ENCODE measurements around the gene MAB21L2. TPM values are rescaled to one million over a fixed set of nuclear protein-coding genes. Genes with fewer than 3 reads are reported as not detected.
"Not testable (repeated sequence)": the region's sequence is repeated elsewhere in the genome, so short reads cannot be mapped to it uniquely, and the experiment has no call there.

The MAB21L2 gene
- polyA plus RNA-seq, 3 donors from 2014 or later: not detected

DNA sequence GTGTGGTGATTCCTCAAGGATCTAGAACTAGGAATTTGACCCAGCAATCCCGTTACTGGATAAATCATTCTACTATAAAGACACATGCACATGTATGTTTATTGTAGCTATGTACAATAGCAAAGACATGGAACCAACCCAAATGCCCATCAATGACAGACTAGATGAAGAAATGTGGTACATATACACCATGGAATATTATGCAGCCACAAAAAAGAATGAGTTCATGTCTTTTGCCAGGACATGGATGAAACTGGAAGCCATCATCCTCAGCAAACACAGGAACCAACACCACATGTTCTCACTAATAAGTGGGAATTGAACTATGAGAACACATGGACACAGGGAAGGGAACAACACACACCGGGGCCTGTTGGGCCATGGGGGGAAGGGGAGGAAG lies 17.0 kb upstream of the MAB21L2 start:
- not testable (repeated sequence) for H3K4me3 Mint-ChIP-seq, H3K4me1 Mint-ChIP-seq

DNA sequence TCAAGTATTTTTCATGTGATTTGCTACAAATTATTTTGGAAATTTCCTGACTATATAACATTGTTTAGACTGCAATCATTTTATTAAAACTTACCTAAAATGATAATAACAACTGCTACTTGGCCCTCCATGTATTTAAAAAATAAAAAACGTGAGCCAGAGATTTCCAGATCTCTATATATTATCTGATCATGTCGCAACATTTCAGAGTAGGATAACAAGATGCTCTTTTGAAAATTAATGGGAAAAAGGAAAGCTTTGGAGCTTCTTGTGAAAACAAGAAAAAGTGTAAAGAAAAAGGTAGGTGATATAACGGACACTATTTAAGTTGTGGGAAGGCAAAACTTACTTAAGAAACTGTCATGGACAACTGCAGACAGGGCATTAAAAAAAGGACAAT lies 14.9 kb upstream of the MAB21L2 start:
- H3K9me3 Mint-ChIP-seq: no peaks in the 10 kb centered on the region
- no peak overlapping the region for H3K27ac Mint-ChIP-seq
- peaks cover under 1 to 9% of the 10 kb centered on the region in 2 donors for H3K4me1 Mint-ChIP-seq
- H3K36me3 Mint-ChIP-seq: peaks cover 13 to 20% (median 14%) of the 10 kb centered on the region in 3 donors
- peaks cover 0 to 4% (median 0%) of the 10 kb centered on the region in 3 donors for H3K27me3 Mint-ChIP-seq (ENCODE audit: low read depth in 3 of 3)
- DNase-seq: no peak
- no peak overlapping the region for H3K4me3 Mint-ChIP-seq

More for the DNA sequence above, 17.0 kb upstream of the MAB21L2 start:
- DNase-seq; H3K27me3 Mint-ChIP-seq (ENCODE audit: low read depth in 3 of 3); H3K27ac Mint-ChIP-seq; H3K9me3 Mint-ChIP-seq: not testable (repeated sequence)
- H3K36me3 Mint-ChIP-seq: peaks cover 13 to 20% (median 14%) of the 10 kb centered on the region in 3 donors

GRCh38 chr4:150569384-150569987 lies 12.5 kb upstream of the MAB21L2 start:
- no peak for DNase-seq
- Mint-ChIP-seq H3K27ac (no peak overlapping the region), H3K4me1 (peaks cover 17 to 32% of the 10 kb centered on the region in 2 donors), H3K4me3 (no peak overlapping the region), H3K27me3 (ENCODE audit: low read depth in 3 of 3) (peaks cover 0 to 4% (median 0%) of the 10 kb centered on the region in 3 donors), H3K9me3 (no peaks in the 10 kb centered on the region), H3K36me3 (peaks cover 7 to 19% (median 9%) of the 10 kb centered on the region in 3 donors)

- no peak overlapping the region for H3K27ac Mint-ChIP-seq
- H3K27me3 Mint-ChIP-seq (ENCODE audit: low read depth in 3 of 3): peaks cover 0 to 4% (median 0%) of the 10 kb centered on the region in 3 donors
- no peak overlapping the region for H3K4me3 Mint-ChIP-seq
- peaks cover 19 to 38% of the 10 kb centered on the region in 2 donors for H3K4me1 Mint-ChIP-seq
- H3K9me3 Mint-ChIP-seq: no peaks in the 10 kb centered on the region
- H3K36me3 Mint-ChIP-seq: peaks cover under 1 to 13% (median 4%) of the 10 kb centered on the region in 3 donors
- no peak for DNase-seq
Measured at GRCh38 chr4:150569998-150570535, 11.9 kb upstream of the MAB21L2 start.

GRCh38 chr4:150570862-150571261 lies 11.1 kb upstream of the MAB21L2 start:
- Mint-ChIP-seq H3K36me3 (peaks cover 0 to 7% (median 3%) of the 10 kb centered on the region in 3 donors), H3K9me3 (no peaks in the 10 kb centered on the region), H3K4me1 (peaks cover 19 to 41% of the 10 kb centered on the region in 2 donors), H3K27me3 (ENCODE audit: low read depth in 3 of 3) (peaks cover 0 to 4% (median 0%) of the 10 kb centered on the region in 3 donors), H3K4me3 (no peak overlapping the region), H3K27ac (no peak overlapping the region)
- no peak for DNase-seq

GRCh38 chr4:150572704-150573504 lies 9.0 kb upstream of the MAB21L2 start:
- H3K36me3 Mint-ChIP-seq: peaks cover 0 to 3% (median 3%) of the 10 kb centered on the region in 3 donors
- DNase-seq: peak; percentile 17 to 27 (median 22)
- H3K27me3 Mint-ChIP-seq (ENCODE audit: low read depth in 3 of 3): no peaks in the 10 kb centered on the region
- peak overlapping the region; percentile 61 to 83 (median 69) for H3K4me3 Mint-ChIP-seq
- peaks cover 19 to 41% of the 10 kb centered on the region in 2 donors for H3K4me1 Mint-ChIP-seq
- H3K9me3 Mint-ChIP-seq: no peaks in the 10 kb centered on the region
- peak overlapping the region; percentile 83 to 95 (median 87) for H3K27ac Mint-ChIP-seq

GRCh38 chr4:150573534-150573933 lies 8.4 kb upstream of the MAB21L2 start:
- H3K4me1 Mint-ChIP-seq: peaks cover 19 to 41% of the 10 kb centered on the region in 2 donors
- H3K27me3 Mint-ChIP-seq (ENCODE audit: low read depth in 3 of 3): no peaks in the 10 kb centered on the region
- DNase-seq: peak in 2 of 3 donors; percentile 9 to 12
- no peaks in the 10 kb centered on the region for H3K9me3 Mint-ChIP-seq
- peaks cover 0 to 3% (median 3%) of the 10 kb centered on the region in 3 donors for H3K36me3 Mint-ChIP-seq
- peak overlapping the region; percentile 83 to 95 (median 87) for H3K27ac Mint-ChIP-seq
- H3K4me3 Mint-ChIP-seq: peak overlapping the region; percentile 61 to 83 (median 69)

GRCh38 chr4:150574678-150575077 lies 7.3 kb upstream of the MAB21L2 start:
- DNase-seq: no peak
- H3K27me3 Mint-ChIP-seq (ENCODE audit: low read depth in 3 of 3): no peaks in the 10 kb centered on the region
- H3K36me3 Mint-ChIP-seq: peaks cover 7 to 11% (median 11%) of the 10 kb centered on the region in 3 donors
- no peaks in the 10 kb centered on the region for H3K9me3 Mint-ChIP-seq
- H3K4me3 Mint-ChIP-seq: no peak overlapping the region
- peak overlapping the region in 2 of 6 donors; percentile 7 to 13 for H3K27ac Mint-ChIP-seq
- H3K4me1 Mint-ChIP-seq: peaks cover 19 to 48% of the 10 kb centered on the region in 2 donors

DNA sequence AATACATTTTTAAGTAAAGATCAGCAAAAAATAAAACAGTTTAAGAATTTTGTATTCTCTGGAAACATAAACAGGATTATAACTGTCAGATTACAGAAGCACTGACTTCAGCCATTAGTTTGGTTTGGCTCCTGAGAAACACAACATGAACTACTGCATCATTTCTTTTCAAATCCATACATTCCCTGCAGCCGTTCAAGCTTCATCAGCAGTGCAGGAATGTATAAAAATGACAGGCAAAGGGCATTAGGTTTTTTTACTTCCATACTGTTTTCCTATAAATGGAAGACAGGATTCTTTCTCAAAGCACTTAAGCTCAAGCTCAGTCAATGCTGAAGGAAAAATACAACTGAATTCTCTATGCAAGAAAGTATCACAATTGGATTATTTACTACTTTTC lies 4.2 kb upstream of the MAB21L2 start:
- H3K27ac Mint-ChIP-seq: no peak overlapping the region
- no peaks in the 10 kb centered on the region for H3K9me3 Mint-ChIP-seq
- no peaks in the 10 kb centered on the region for H3K27me3 Mint-ChIP-seq (ENCODE audit: low read depth in 3 of 3)
- peaks cover 26 to 29% (median 28%) of the 10 kb centered on the region in 3 donors for H3K36me3 Mint-ChIP-seq
- peaks cover 12 to 32% of the 10 kb centered on the region in 2 donors for H3K4me1 Mint-ChIP-seq
- no peak overlapping the region for H3K4me3 Mint-ChIP-seq
- no peak for DNase-seq

DNA sequence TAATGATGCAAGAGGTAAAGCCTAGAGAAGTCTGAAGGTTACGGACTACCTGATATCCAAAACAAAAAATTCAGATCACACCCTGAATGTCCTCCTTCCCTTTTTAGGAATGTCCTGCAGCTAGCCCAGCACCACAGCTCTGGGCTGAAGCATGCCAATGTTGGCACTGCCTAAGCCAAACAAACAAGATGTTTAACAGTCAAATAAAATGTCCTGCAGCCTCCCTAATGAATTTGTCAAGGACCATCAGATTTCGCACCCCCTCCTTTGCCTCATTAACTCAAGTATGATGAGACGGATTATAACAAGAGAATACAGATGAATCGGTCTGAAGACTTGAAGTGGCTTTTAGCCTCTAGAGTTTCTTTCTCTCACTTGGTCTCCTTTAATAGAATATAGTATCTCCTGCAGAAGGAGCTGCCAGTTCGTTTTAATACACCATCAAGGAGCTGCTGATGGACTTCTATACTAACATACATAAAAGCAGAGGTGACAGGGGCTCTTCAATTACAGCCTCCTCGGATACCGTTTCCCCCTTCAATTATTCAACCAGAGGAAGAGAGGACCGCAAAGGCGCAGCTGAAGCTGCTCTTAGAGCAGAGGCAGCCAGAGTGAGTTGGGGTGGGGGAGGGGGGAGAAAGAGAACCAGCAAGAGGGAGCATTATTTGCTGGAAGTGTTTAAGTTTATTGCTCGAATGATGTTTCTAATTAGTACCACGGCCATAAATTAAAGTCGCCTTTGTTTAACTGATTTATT lies 3.0 kb upstream of the MAB21L2 start:
- Mint-ChIP-seq H3K4me1 (peaks cover 2 to 20% of the 10 kb centered on the region in 2 donors), H3K36me3 (peaks cover 30 to 36% (median 35%) of the 10 kb centered on the region in 3 donors), H3K9me3 (no peaks in the 10 kb centered on the region), H3K27me3 (ENCODE audit: low read depth in 3 of 3) (no peaks in the 10 kb centered on the region), H3K27ac (no peak overlapping the region), H3K4me3 (no peak overlapping the region)
- DNase-seq: no peak

DNA sequence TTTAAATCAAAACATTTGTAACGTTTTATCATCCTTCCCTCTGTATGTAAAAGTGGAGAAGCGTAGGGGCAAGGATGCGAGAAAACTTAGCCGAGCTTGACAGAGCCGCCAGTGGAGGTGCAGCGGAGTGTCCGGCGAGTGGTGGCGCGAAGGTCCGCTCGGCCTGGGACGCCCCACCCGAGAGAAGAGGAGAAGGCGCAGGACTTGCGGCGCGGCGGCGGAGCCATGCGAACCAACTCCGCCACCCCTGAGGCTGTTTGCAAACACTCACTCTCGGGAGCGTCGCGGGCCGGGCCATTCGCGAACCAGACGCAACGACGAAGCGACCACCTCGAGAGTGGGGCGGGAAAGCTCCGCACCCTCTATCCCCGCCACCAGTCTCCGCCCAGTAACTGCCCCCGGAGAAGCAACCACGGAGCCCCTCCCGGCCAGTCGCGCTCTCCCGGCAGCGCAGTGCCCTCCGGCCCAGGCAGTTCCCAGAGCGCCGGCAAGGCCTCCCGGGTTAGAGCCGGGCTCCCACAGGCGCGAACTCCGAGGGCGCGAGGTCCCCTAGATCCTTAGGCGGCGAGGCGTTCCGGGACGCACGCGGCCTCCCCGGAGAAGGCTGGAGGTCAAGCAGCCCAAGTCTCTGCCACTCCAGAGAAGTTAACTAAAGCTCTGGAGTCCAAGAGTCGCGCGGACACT lies 2.3 kb upstream of the MAB21L2 start:
- H3K4me1 Mint-ChIP-seq: peaks cover 2 to 13% of the 10 kb centered on the region in 2 donors
- H3K27ac Mint-ChIP-seq: no peak overlapping the region
- H3K9me3 Mint-ChIP-seq: no peaks in the 10 kb centered on the region
- DNase-seq: no peak
- H3K27me3 Mint-ChIP-seq (ENCODE audit: low read depth in 3 of 3): no peaks in the 10 kb centered on the region
- H3K36me3 Mint-ChIP-seq: peaks cover 33 to 39% (median 37%) of the 10 kb centered on the region in 3 donors
- H3K4me3 Mint-ChIP-seq: no peak overlapping the region

- Mint-ChIP-seq H3K27ac (no peak overlapping the region), H3K9me3 (no peaks in the 10 kb centered on the region), H3K27me3 (ENCODE audit: low read depth in 3 of 3) (no peaks in the 10 kb centered on the region), H3K36me3 (peaks cover 33 to 39% (median 37%) of the 10 kb centered on the region in 3 donors), H3K4me1 (peaks cover 0 to 7% of the 10 kb centered on the region in 2 donors), H3K4me3 (no peak overlapping the region)
- DNase-seq: no peak
Measured at GRCh38 chr4:150580306-150580705, 1.6 kb upstream of the MAB21L2 start.

GRCh38 chr4:150581056-150581605 lies 820 bp upstream of the MAB21L2 start:
- no peak overlapping the region for H3K4me3 Mint-ChIP-seq

More at GRCh38 chr4:150581056-150581605, 820 bp upstream of the MAB21L2 start:
- H3K27ac Mint-ChIP-seq: peak overlapping the region in 1 of 6 donors; percentile 10
- peaks cover 0 to 6% of the 10 kb centered on the region in 2 donors for H3K4me1 Mint-ChIP-seq
- DNase-seq: no peak
- H3K36me3 Mint-ChIP-seq: peaks cover 33 to 44% (median 40%) of the 10 kb centered on the region in 3 donors
- no peaks in the 10 kb centered on the region for H3K27me3 Mint-ChIP-seq (ENCODE audit: low read depth in 3 of 3)
- H3K9me3 Mint-ChIP-seq: no peaks in the 10 kb centered on the region
